Measurements from ENCODE around the gene ATP8A2. TPM values are rescaled to one million over a fixed set of nuclear protein-coding genes. Genes with fewer than 3 reads are reported as not detected.

Gene ATP8A2
- total and polyA plus RNA-seq, 10 of the 15 experiments (the other 5 are each of a cell fraction or from before 2014, with no cell fraction given), result 0.01 to 0.04 (median 0.04) TPM; not detected in 7

DNA sequence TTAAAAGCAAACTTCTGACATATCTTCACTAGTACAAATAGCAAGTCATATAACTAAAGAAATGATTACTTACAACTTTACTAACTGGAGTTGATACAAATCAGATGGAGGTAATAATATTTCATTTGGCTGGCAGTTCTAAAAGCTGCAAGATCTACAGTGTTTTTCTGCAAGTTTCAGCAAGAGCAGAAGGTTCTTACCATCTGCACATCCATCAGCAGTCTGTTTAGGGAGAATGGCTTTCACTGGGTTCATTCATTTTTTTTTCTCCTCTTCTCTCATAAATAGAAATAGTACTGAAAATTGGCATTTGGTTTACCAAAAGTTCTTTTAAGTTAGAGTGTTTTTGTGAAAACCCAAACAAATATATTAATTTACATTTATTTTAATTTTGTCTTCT is 683.1 kb downstream of the ATP8A2 start:
- no peak overlapping the region for H3K27ac ChIP-seq (ENCODE audit: control insufficient read depth, insufficient read depth)
- intact Hi-C loops (cut with micrococcal nuclease; ENCODE audit: unreplicated experiment), result no loop called here
- RAD21 ChIA-PET (ENCODE audit: unreplicated experiment), result no interaction called here
- H3K79me2 ChIP-seq (ENCODE audit: control insufficient read depth, insufficient read depth, low read length), result no peaks in the 10 kb centered on the region
- no peak for DNase-seq (ENCODE audit: low read depth, low spot score)
- H3K36me3 ChIP-seq (ENCODE audit: control insufficient read depth in 2 of 2, insufficient read depth in 2 of 2, low read length in 1 of 2), result no peaks in the 10 kb centered on the region
- no peak overlapping the region for H2AFZ ChIP-seq (ENCODE audit: control insufficient read depth, low read depth, low read length)
- no peak for FAIRE-seq
- in situ Hi-C loops (cut with MboI), result no loop called here
- SMC1A ChIA-PET (ENCODE audit: uncharacterized antibody, unreplicated experiment), result no interaction called here
- peaks cover 0 to 4% of the 10 kb centered on the region in 2 experiments; a peak in 3 of 4 replicates for H3K27me3 ChIP-seq (replicated peaks in 1 of 2; ENCODE audit: control insufficient read depth in 2 of 2, insufficient read depth in 2 of 2, low read length in 1 of 2)
- ATAC-seq, result no peak
- H3K4me2 ChIP-seq (ENCODE audit: control insufficient read depth, insufficient read depth), result no peak overlapping the region
- no TSS peak for BruUV-seq (replicated peaks)
- H3K4me3 ChIP-seq, result no peak overlapping the region
- H4K20me1 ChIP-seq (ENCODE audit: control insufficient read depth, insufficient read depth), result no peaks in the 10 kb centered on the region
- POLR2A ChIA-PET, result no interaction called here
- CTCF ChIA-PET, result no interaction called here
- H3K4me1 ChIP-seq (ENCODE audit: control insufficient read depth, insufficient read depth, low read length), result no peaks in the 10 kb centered on the region
- TF ChIP-seq BRCA1 (IDR thresholded peaks at IDR 0.05; ENCODE audit: low read depth, low read length), result no peak
- TF ChIP-seq KLF5 (IDR thresholded peaks at IDR 0.05; ENCODE audit: partially characterized antibody), result no peak
- TF ChIP-seq STAT3 (IDR thresholded peaks at IDR 0.05; ENCODE audit: low read depth, low read length), result no peak
- TF ChIP-seq TCF7 (IDR thresholded peaks at IDR 0.05; ENCODE audit: borderline replicate concordance), result no peak
- TF ChIP-seq, protein P1, sequence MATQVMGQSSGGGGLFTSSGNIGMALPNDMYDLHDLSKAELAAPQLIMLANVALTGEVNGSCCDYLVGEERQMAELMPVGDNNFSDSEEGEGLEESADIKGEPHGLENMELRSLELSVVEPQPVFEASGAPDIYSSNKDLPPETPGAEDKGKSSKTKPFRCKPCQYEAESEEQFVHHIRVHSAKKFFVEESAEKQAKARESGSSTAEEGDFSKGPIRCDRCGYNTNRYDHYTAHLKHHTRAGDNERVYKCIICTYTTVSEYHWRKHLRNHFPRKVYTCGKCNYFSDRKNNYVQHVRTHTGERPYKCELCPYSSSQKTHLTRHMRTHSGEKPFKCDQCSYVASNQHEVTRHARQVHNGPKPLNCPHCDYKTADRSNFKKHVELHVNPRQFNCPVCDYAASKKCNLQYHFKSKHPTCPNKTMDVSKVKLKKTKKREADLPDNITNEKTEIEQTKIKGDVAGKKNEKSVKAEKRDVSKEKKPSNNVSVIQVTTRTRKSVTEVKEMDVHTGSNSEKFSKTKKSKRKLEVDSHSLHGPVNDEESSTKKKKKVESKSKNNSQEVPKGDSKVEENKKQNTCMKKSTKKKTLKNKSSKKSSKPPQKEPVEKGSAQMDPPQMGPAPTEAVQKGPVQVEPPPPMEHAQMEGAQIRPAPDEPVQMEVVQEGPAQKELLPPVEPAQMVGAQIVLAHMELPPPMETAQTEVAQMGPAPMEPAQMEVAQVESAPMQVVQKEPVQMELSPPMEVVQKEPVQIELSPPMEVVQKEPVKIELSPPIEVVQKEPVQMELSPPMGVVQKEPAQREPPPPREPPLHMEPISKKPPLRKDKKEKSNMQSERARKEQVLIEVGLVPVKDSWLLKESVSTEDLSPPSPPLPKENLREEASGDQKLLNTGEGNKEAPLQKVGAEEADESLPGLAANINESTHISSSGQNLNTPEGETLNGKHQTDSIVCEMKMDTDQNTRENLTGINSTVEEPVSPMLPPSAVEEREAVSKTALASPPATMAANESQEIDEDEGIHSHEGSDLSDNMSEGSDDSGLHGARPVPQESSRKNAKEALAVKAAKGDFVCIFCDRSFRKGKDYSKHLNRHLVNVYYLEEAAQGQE (IDR thresholded peaks at IDR 0.05; ENCODE audit: low read depth, low read length), result no peak
- TF ChIP-seq MYC (IDR thresholded peaks at IDR 0.05; ENCODE audit: insufficient read depth, insufficient read length, insufficient replicate concordance, low read length, severe bottlenecking), result no peak
- TF ChIP-seq MTA2 (IDR thresholded peaks at IDR 0.05; ENCODE audit: low read depth), result no peak
- TF ChIP-seq HDAC2 (IDR thresholded peaks at IDR 0.05), result no peak
- TF ChIP-seq, protein P2, sequence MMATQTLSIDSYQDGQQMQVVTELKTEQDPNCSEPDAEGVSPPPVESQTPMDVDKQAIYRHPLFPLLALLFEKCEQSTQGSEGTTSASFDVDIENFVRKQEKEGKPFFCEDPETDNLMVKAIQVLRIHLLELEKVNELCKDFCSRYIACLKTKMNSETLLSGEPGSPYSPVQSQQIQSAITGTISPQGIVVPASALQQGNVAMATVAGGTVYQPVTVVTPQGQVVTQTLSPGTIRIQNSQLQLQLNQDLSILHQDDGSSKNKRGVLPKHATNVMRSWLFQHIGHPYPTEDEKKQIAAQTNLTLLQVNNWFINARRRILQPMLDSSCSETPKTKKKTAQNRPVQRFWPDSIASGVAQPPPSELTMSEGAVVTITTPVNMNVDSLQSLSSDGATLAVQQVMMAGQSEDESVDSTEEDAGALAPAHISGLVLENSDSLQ (IDR thresholded peaks at IDR 0.05), result no peak
- no peak for TF ChIP-seq STAT1 (conservative IDR thresholded peaks at IDR 0.05)
- no peak for TF ChIP-seq RAD21 (IDR thresholded peaks at IDR 0.05; ENCODE audit: insufficient read depth, low read depth, low read length)
- H3K9me3 ChIP-seq (replicated peaks; ENCODE audit: control insufficient read depth, insufficient read depth, low read length), result no peaks in the 10 kb centered on the region; the same call in 2 of the 3 replicates
- no peak overlapping the region for H3K9ac ChIP-seq (ENCODE audit: control insufficient read depth, insufficient read depth, low read length)

Data from GM12878 (cell line).